Gastrocnemius medialis (tissue), 4 donors: ENCODE measurements around the gene BICDL1. TPM values are rescaled to one million over a fixed set of nuclear protein-coding genes. Genes with fewer than 3 reads are reported as not detected.

Source experiments
- ATAC-seq, 2 donors: fragments of 150-250 bp; one replicate each; pipeline ENCODE4 v1.9.1; 2016
- DNase-seq, 2 donors: peaks; one replicate each; pipeline ENCODE4 v3.0.0-alpha.2; 2019
- H3K27ac ChIP-seq, 4 donors: fragments of 200-600 bp; sonication (generic); 1 replicate in 1 of 4; 2 replicates in 3 of 4; pipeline ENCODE4 v1.5.1; 2016 to 2018; ENCODE audit warnings: mild to moderate bottlenecking in 2 of 4, moderate library complexity in 1 of 4
- H3K27me3 ChIP-seq, 3 donors: fragments of 200-600 bp; sonication (generic) in 2 of 3; 1 replicate in 1 of 3; 2 replicates in 2 of 3; pipeline versions ENCODE4 v1.5.1 to v1.6.0; 2016 to 2019; ENCODE audit warnings: mild to moderate bottlenecking in 1 of 3, moderate library complexity in 1 of 3
- H3K36me3 ChIP-seq, 2 donors: fragments of 200-600 bp; sonication (generic) in 1 of 2; one replicate each; pipeline ENCODE4 v1.5.1; 2017 to 2018
- H3K4me1 ChIP-seq, 2 donors: fragments of 200-600 bp; sonication (generic) in 1 of 2; one replicate each; pipeline ENCODE4 v1.5.1; 2016 to 2017; ENCODE audit warnings: mild to moderate bottlenecking in 2 of 2
- H3K4me3 ChIP-seq, 4 donors: fragments of 200-600 bp; sonication (generic) in 3 of 4; 1 replicate in 1 of 4; 2 replicates in 3 of 4; pipeline ENCODE4 v1.5.1; 2016 to 2019; ENCODE audit warnings: mild to moderate bottlenecking in 2 of 4
- H3K9me3 ChIP-seq, 3 donors: fragments of 200-600 bp; sonication (generic) in 2 of 3; 1 replicate in 1 of 3; 2 replicates in 2 of 3; pipeline ENCODE4 v1.5.1; 2016 to 2019
- CTCF ChIP-seq, 5 experiments: fragments of 450-650 bp in 3 of 5; fragments of 200-600 bp in 2 of 5; sonication (generic) in 2 of 5; IDR thresholded peaks in 4 of 5; conservative IDR thresholded peaks in 1 of 5; 1 replicate in 4 of 5; 2 replicates in 1 of 5; pipeline ENCODE4 v1.5.1; 2016 to 2019; ENCODE audit warnings: antibody characterized with exemption in 5 of 5, mild to moderate bottlenecking in 3 of 5, moderate library complexity in 3 of 5
- POLR2A ChIP-seq, 2 donors: fragments of 450-650 bp; IDR thresholded peaks; one replicate each; pipeline ENCODE4 v1.6.1; 2017; ENCODE audit warnings: antibody characterized with exemption in 2 of 2, mild to moderate bottlenecking in 2 of 2, moderate library complexity in 2 of 2
- in situ Hi-C, 4 donors: fragments of 200-750 bp; cut with MboI; loops; one replicate each; pipeline versions ENCODE4 v1.15.0 to v1.8.0; 2017; ENCODE audit warnings: low sequenced_read_pairs in 4 of 4
- intact Hi-C: fragments of 100-400 bp; cut with DNase I; formaldehyde crosslinking; loops from one replicate; pipeline ENCODE4 v1.15.1; 2023; ENCODE audit warnings: low total_unique reads
- total RNA-seq, 4 donors: library from RNA; depleted of rRNA; stranded (reverse); fragments of >200 nt; gene quantifications; one replicate each; pipeline versions ENCODE4 v1.1.0 to v1.2.3, GENCODE V29; 2016

BICDL1 gene
- total RNA-seq, 4 donors from 2014 or later, result 0.93 to 1.4 TPM; not detected in 2

DNA sequence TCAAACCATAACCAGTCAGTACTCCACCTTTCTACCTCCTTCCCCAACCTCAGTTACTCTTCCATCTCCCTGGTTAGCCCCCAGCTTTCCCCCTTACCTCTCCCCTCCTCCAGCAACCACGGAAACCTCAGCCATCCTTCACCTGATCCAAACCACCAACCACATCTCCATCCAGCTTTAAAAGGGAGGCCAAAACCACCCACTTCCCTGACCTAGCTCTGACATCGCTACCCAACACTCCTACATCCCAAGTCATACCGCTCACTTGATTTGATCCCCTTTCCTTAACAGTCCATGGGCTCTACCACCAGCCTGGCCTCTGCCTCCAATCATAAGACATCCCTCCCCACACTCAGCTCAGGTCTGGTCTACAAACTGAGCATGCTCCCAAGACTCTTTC lies 126.0 kb downstream of the BICDL1 start:
- DNase-seq (no peak), ATAC-seq (no peak)
- no peaks in the 10 kb centered on the region for H3K36me3 ChIP-seq
- peak overlapping the region in 3 of 4 donors; percentile 89 to 99 (median 99) for H3K27ac ChIP-seq
- no peak for TF ChIP-seq POLR2A (IDR thresholded peaks at IDR 0.05)
- no peak for TF ChIP-seq CTCF (IDR thresholded peaks at IDR 0.05 in 4 of 5, conservative IDR thresholded peaks at IDR 0.05 in 1 of 5)
- intact Hi-C loops, result loop anchor here (5.0 kb wide), 2 partner anchors 77 to 177 kb away; partner anchors contain the start of genes GCN1, RNU4-1 and RNU4-2
- no peaks in the 10 kb centered on the region for H3K9me3 ChIP-seq
- H3K4me3 ChIP-seq, result peak overlapping the region; percentile 69 to 99 (median 86)
- in situ Hi-C loops, result no loop called here
- peaks cover 42 to 55% of the 10 kb centered on the region in 2 donors for H3K4me1 ChIP-seq
- H3K27me3 ChIP-seq, result no peaks in the 10 kb centered on the region

DNA sequence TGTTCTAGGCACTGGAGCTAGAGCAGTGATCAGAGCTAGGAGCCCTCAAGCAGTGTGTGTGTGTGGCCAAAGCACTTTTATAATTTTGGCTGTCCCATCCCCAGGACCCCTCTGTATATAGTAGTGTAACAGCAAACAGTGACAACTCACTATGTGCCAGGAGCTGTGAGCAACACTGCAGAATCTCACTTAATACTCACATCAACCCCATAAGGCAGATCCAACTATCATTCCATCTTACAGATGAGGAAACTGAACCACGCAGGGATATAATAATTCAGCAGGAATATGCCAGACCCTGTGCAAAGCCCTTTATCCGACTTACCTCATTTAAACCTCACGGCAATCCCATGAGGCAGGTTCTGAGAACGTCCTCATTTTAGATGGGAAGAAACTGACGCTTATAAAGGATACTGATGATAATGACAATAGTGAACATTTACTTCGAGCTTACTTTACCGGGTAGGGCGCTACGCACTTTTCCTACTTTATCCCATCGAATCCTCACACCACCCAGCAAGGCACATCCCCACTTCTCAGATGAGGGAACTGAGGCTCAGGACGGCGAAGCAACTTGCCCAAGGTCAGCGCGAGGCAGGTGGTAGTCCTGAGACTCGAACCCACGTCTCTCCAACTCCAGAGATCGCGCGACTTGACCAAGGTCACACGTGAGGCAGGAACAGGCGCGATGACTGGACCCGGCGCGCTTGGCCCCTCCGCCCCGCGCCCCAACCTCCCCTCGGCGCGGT lies 126.8 kb downstream of the BICDL1 start:
- in situ Hi-C loops, result no loop called here
- no peak for TF ChIP-seq POLR2A (IDR thresholded peaks at IDR 0.05)
- no peak for TF ChIP-seq CTCF (IDR thresholded peaks at IDR 0.05 in 4 of 5, conservative IDR thresholded peaks at IDR 0.05 in 1 of 5)
- Histone ChIP-seq H3K4me1 (peaks cover 42 to 51% of the 10 kb centered on the region in 2 donors), H3K27me3 (no peaks in the 10 kb centered on the region), H3K36me3 (no peaks in the 10 kb centered on the region), H3K9me3 (no peaks in the 10 kb centered on the region), H3K27ac (peak overlapping the region; percentile 89 to 99 (median 98)), H3K4me3 (peak overlapping the region; percentile 69 to 99 (median 86))
- no peak for ATAC-seq
- intact Hi-C loops, result loop anchor here (1.0 to 5.0 kb wide), 3 partner anchors 30 to 176 kb away; partner anchors contain the start of genes GCN1, RNU4-1 and RNU4-2
- DNase-seq, result peak in 1 of 2 donors; percentile 42

DNA sequence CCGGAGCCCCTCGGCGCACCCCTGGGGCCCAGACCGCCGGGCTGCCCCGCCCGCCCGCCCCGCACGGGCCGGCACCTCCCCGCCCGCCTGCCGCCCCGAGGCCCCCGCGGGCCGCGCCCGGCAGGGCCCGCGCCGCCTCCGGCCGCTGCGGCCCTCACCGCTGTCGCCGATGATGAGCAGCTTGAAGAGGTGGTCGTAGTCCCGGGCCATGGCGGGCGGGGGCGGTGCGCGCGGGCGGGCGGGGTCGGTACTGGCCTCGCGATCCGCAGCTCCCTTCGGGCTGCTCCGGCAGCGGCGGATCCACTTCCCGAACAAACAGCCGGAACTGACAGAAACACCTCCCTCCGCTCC lies 127.4 kb downstream of the BICDL1 start, which contains the start of gene RAB35:
RAB35 (minus strand) TSS at position 313 of the 351 bp plus-strand sequence; CDS start at position 210, 103 bp downstream.
- Histone ChIP-seq H3K27me3 (no peaks in the 10 kb centered on the region), H3K9me3 (no peaks in the 10 kb centered on the region), H3K36me3 (no peaks in the 10 kb centered on the region), H3K4me3 (peak within 1 kb of the TSS; percentile 69 to 99 (median 86)), H3K27ac (peak within 1 kb of the TSS; percentile 89 to 99 (median 98)), H3K4me1 (peaks cover 42 to 49% of the 10 kb centered on the region in 2 donors)
- no peak for DNase-seq
- in situ Hi-C loops, result no loop called here
- TF ChIP-seq POLR2A (IDR thresholded peaks at IDR 0.05) (no peak), CTCF (IDR thresholded peaks at IDR 0.05 in 4 of 5, conservative IDR thresholded peaks at IDR 0.05 in 1 of 5) (no peak)
- intact Hi-C loops, result loop anchor here (1.0 to 5.0 kb wide), 3 partner anchors 30 to 176 kb away; partner anchors contain the start of genes GCN1, RNU4-1 and RNU4-2
- ATAC-seq, result no peak

- Histone ChIP-seq H3K36me3 (no peaks in the 10 kb centered on the region), H3K9me3 (no peaks in the 10 kb centered on the region), H3K27me3 (no peaks in the 10 kb centered on the region), H3K4me1 (peaks cover 42 to 49% of the 10 kb centered on the region in 2 donors), H3K4me3 (peak overlapping the region; percentile 69 to 99 (median 86)), H3K27ac (peak overlapping the region; percentile 89 to 99 (median 98))
- TF ChIP-seq CTCF (IDR thresholded peaks at IDR 0.05 in 4 of 5, conservative IDR thresholded peaks at IDR 0.05 in 1 of 5) (no peak), POLR2A (IDR thresholded peaks at IDR 0.05) (peak; percentile 90 to 93)
- DNase-seq, result peak; percentile 90 to 92
- ATAC-seq, result peak; percentile 88 to 91
- intact Hi-C loops, result loop anchor here (1.0 to 5.0 kb wide), 3 partner anchors 31 to 175 kb away; partner anchors contain the start of genes GCN1, RNU4-1 and RNU4-2
- in situ Hi-C loops, result no loop called here
These were observed 128.0 kb downstream of the BICDL1 start for GRCh38 chr12:120116792-120117651.
